Uterus (tissue), 2 donors: ENCODE data around the gene TMEM175.

Source experiments
- POLR2A ChIP-seq, 2 donors: fragments of 450-650 bp; IDR thresholded peaks; one replicate each; pipeline ENCODE4 v1.6.1; 2016; ENCODE audit warnings: antibody characterized with exemption in 2 of 2, mild to moderate bottlenecking in 1 of 2, moderate library complexity in 1 of 2
- TF ChIP-seq, protein P1 (sequence below), 4 experiments: fragments of 200-600 bp in 2 of 4; fragments of 450-650 bp in 2 of 4; sonication (generic) in 2 of 4; IDR thresholded peaks; one replicate each; pipeline ENCODE4 v1.5.1; 2016 to 2019; ENCODE audit warnings: antibody characterized with exemption in 4 of 4, mild to moderate bottlenecking in 2 of 4, moderate library complexity in 1 of 4

DNA sequence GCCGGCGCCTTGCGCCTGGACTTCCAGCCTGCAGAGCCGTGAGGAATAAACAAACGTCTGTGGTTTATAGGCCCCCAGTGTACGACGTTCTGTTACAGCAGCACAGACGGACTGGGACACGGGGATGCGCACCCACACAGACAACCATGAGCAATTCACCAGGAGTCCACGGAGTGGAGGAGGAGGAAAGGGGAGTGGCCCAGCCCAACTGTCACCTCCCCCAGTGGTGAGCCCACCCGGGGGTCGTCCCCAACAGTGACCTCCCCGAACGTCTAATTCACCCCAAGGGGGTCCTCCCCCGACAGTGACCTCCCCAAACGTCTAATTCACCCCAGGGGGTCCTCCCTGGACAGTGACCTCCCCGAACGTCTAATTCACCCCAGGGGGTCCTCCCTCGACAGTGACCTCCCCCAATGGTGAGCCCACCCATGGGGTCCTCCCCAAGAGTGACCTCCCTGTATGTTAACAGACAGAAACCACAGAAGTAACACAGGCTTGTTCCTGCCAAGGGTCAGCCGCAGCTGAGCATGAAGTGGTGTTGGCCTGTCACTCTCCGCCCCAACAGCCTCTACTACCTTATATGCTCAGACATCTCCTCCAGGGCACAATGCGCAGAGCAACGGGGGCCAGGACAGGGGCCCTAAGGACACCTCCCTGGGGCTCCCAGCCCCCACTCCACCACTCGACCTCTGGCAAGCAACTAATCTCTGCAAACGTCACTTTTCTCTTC lies 6.3 kb upstream of the TMEM175 start:
- TF ChIP-seq, protein P1, sequence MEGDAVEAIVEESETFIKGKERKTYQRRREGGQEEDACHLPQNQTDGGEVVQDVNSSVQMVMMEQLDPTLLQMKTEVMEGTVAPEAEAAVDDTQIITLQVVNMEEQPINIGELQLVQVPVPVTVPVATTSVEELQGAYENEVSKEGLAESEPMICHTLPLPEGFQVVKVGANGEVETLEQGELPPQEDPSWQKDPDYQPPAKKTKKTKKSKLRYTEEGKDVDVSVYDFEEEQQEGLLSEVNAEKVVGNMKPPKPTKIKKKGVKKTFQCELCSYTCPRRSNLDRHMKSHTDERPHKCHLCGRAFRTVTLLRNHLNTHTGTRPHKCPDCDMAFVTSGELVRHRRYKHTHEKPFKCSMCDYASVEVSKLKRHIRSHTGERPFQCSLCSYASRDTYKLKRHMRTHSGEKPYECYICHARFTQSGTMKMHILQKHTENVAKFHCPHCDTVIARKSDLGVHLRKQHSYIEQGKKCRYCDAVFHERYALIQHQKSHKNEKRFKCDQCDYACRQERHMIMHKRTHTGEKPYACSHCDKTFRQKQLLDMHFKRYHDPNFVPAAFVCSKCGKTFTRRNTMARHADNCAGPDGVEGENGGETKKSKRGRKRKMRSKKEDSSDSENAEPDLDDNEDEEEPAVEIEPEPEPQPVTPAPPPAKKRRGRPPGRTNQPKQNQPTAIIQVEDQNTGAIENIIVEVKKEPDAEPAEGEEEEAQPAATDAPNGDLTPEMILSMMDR (IDR thresholded peaks at IDR 0.05) = no peak
- TF ChIP-seq POLR2A (IDR thresholded peaks at IDR 0.05) = no peak
